HEK293T (cell line): ENCODE data around the gene INPP4B.

Experiments used
- ARNT ChIP-seq: fragments of 450-650 bp; IDR thresholded peaks from 2 replicates; pipeline ENCODE4 v1.6.1; 2017; ENCODE audit warnings: mild to moderate bottlenecking
- BHLHE40 ChIP-seq: fragments of 450-650 bp; IDR thresholded peaks from 2 replicates; pipeline ENCODE4 v1.6.1; 2016; ENCODE audit warnings: mild to moderate bottlenecking, moderate library complexity, borderline replicate concordance
- FOXA1 ChIP-seq: fragments of 450-650 bp; IDR thresholded peaks from 2 replicates; pipeline ENCODE4 v1.6.1; 2016; ENCODE audit warnings: mild to moderate bottlenecking
- FOXK2 ChIP-seq: fragments of 450-650 bp; IDR thresholded peaks from 2 replicates; pipeline ENCODE4 v1.6.1; 2016; ENCODE audit warnings: mild to moderate bottlenecking
- FOXM1 ChIP-seq: fragments of 450-650 bp; IDR thresholded peaks from 2 replicates; pipeline ENCODE4 v1.6.1; 2017; ENCODE audit warnings: mild to moderate bottlenecking, borderline replicate concordance
- SP1 ChIP-seq: fragments of 450-650 bp; IDR thresholded peaks from 2 replicates; pipeline ENCODE4 v1.6.1; 2017
- SUZ12 ChIP-seq: fragments of 450-650 bp; IDR thresholded peaks from 2 replicates; pipeline ENCODE4 v1.6.1; 2016; ENCODE audit warnings: mild to moderate bottlenecking
- TARDBP ChIP-seq: fragments of 450-650 bp; IDR thresholded peaks from 2 replicates; pipeline ENCODE4 v1.6.1; 2016
- ZNF384 ChIP-seq: fragments of 450-650 bp; IDR thresholded peaks from 2 replicates; pipeline ENCODE4 v1.6.1; 2016
- TF ChIP-seq, protein P1 (sequence below): fragments of 450-650 bp; IDR thresholded peaks from 2 replicates; pipeline ENCODE4 v1.6.1; 2016

DNA sequence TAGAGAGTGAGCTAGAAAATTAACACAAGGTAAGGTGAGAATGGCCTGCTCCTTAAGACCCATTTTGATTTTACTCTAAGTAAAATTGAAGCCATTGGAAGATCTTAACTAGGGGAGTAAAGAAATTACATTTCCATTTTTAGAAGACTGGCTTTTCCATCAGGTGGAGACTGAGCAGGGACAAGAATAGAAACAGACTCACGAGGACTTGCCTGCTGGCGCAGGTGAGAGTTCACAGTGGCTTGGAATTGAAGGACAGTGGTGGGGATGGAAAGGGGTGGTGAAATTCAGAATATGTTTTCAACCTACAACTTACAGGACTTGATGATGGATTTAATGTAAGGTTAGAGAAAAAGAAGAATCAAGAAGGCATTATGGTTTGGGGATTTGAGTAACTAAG, 427.4 kb downstream of the INPP4B start:
- TF ChIP-seq TARDBP (no peak), SP1 (no peak), ZNF384 (no peak), FOXM1 (no peak), SUZ12 (no peak), FOXA1 (no peak), FOXK2 (no peak), ARNT (no peak), BHLHE40 (no peak)
- TF ChIP-seq, protein P1, sequence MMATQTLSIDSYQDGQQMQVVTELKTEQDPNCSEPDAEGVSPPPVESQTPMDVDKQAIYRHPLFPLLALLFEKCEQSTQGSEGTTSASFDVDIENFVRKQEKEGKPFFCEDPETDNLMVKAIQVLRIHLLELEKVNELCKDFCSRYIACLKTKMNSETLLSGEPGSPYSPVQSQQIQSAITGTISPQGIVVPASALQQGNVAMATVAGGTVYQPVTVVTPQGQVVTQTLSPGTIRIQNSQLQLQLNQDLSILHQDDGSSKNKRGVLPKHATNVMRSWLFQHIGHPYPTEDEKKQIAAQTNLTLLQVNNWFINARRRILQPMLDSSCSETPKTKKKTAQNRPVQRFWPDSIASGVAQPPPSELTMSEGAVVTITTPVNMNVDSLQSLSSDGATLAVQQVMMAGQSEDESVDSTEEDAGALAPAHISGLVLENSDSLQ, result no peak
